HepG2 (cell line): ENCODE measurements around the gene IL1RL1. TPM values are rescaled to one million over a fixed set of nuclear protein-coding genes. Genes with fewer than 3 reads are reported as not detected.

Experiments
- ATAC-seq: fragments of 200-7000 bp; cut with Tn5 transposase; 3 replicates; pipeline ENCODE4 v1.9.1; 2020; ENCODE audit warnings: mild to moderate bottlenecking, moderate library complexity
- BruUV-seq: library from RNA; stranded (reverse); fragments of 400-500 nt; replicated peaks from 2 replicates; lab custom pipeline; 2021; lab: Mats Ljungman, UMichigan
- CTCF ChIA-PET: fragments of 300-600 bp; formaldehyde crosslinking; extraction: SDS; loops from one replicate; lab custom pipeline; 2021; ENCODE audit warnings: low total read pairs, inconsistent platforms, low intra/inter-chr PET ratio; lab: Yijun Ruan, JAX
- POLR2A ChIA-PET: fragments of 350-600 bp; sonication (Branson Sonifier 250); formaldehyde crosslinking; loops from one replicate; lab custom pipeline; 2020; ENCODE audit warnings: antibody characterized with exemption, inconsistent platforms; lab: Yijun Ruan, JAX
- DNase-seq: peaks from one replicate; pipeline ENCODE4 v3.0.0-alpha.2; 2015; ENCODE audit warnings: low spot score
- FAIRE-seq: peaks from 3 replicates; lab custom pipeline; 2011; peaks lifted over from hg19 to GRCh38; lab: Jason Lieb, UNC
- H2AFZ ChIP-seq: one replicate; pipeline ENCODE4 v1.6.1; 2011; ENCODE audit warnings: low read length, inconsistent platforms
- H3K27ac ChIP-seq: fragments of 300-600 bp; 3 replicates; pipeline ENCODE4 v1.8.0; 2011; ENCODE audit warnings: mixed run types, mild to moderate bottlenecking, mixed read lengths, low read length, inconsistent platforms; ENCODE audit not compliant: insufficient read depth; ENCODE audit errors: extremely low read length
- H3K27me3 ChIP-seq, 2 experiments: fragments of 200-600 bp in 1 of 2; 2 replicates in 1 of 2; 3 replicates in 1 of 2; pipeline versions ENCODE4 v1.6.0 to v1.8.0; 2011; ENCODE audit warnings: low read length in 2 of 2, mild to moderate bottlenecking in 2 of 2, moderate library complexity in 2 of 2, inconsistent platforms in 1 of 2; ENCODE audit not compliant: insufficient read depth in 2 of 2, control insufficient read depth in 1 of 2
- H3K36me3 ChIP-seq, 2 experiments: fragments of 200-600 bp in 1 of 2; replicated peaks in 1 of 2; 2 replicates in 1 of 2; 3 replicates in 1 of 2; pipeline versions ENCODE4 v1.5.1 to v1.8.0; 2011; ENCODE audit warnings: low read length in 2 of 2, inconsistent platforms in 1 of 2; ENCODE audit not compliant: insufficient read depth in 2 of 2, control insufficient read depth in 1 of 2
- H3K4me1 ChIP-seq: 2 replicates; pipeline ENCODE4 v1.5.1; 2012; ENCODE audit warnings: low read length, inconsistent platforms; ENCODE audit not compliant: insufficient read depth
- H3K4me2 ChIP-seq: 2 replicates; pipeline ENCODE4 v1.6.0; 2011; ENCODE audit warnings: low read depth, low read length, inconsistent platforms
- H3K4me3 ChIP-seq, 3 experiments: fragments of 200-600 bp in 1 of 3; sonication (generic), shearing (Covaris generic) in 1 of 3; replicated peaks in 1 of 3; 2 replicates each; pipeline ENCODE4 v1.5.1; 2011 to 2016; ENCODE audit warnings: low read length in 3 of 3, inconsistent platforms in 2 of 3, low read depth in 2 of 3, mild to moderate bottlenecking in 2 of 3, control low read depth in 1 of 3, mixed read lengths in 1 of 3; ENCODE audit not compliant: insufficient read depth in 1 of 3
- H3K79me2 ChIP-seq: one replicate; pipeline ENCODE4 v1.6.1; 2011; ENCODE audit warnings: low read length, inconsistent platforms; ENCODE audit not compliant: insufficient read depth
- H3K9ac ChIP-seq: 2 replicates; pipeline ENCODE4 v1.6.0; 2011; ENCODE audit warnings: mild to moderate bottlenecking, low read depth, low read length, inconsistent platforms; ENCODE audit not compliant: insufficient read depth
- H3K9me3 ChIP-seq: 2 replicates; pipeline ENCODE4 v1.5.1; 2012; ENCODE audit warnings: mild to moderate bottlenecking, low read length
- H4K20me1 ChIP-seq: 2 replicates; pipeline ENCODE4 v1.6.0; 2011; ENCODE audit warnings: inconsistent platforms, mild to moderate bottlenecking, low read length, moderate library complexity; ENCODE audit not compliant: insufficient read depth
- HDAC2 ChIP-seq: sonication (generic); formaldehyde crosslinking; IDR thresholded peaks from 2 replicates; pipeline ENCODE4 v1.4.0; 2020; ENCODE audit warnings: missing genetic modification reagents
- HNRNPL ChIP-seq: fragments of 200-400 bp; formaldehyde crosslinking; IDR thresholded peaks from 2 replicates; pipeline ENCODE4 v1.6.1; 2017; ENCODE audit warnings: mild to moderate bottlenecking, low read depth, low read length
- KLF9 ChIP-seq: IDR thresholded peaks from 2 replicates; pipeline ENCODE4 v1.6.1; 2016; ENCODE audit warnings: low read depth
- PREB ChIP-seq: sonication (generic); formaldehyde crosslinking; IDR thresholded peaks from 2 replicates; pipeline ENCODE4 v1.4.0; 2020; ENCODE audit warnings: missing genetic modification reagents
- SP4 ChIP-seq: sonication (generic); formaldehyde crosslinking; IDR thresholded peaks from 2 replicates; pipeline ENCODE4 v1.8.1; 2023; ENCODE audit warnings: mild to moderate bottlenecking, missing genetic modification reagents
- ZBTB1 ChIP-seq: sonication (generic); formaldehyde crosslinking; IDR thresholded peaks from 2 replicates; pipeline ENCODE4 v1.4.0; 2020; ENCODE audit warnings: missing genetic modification reagents, borderline replicate concordance
- ZBTB40 ChIP-seq, 2 experiments: fragments of 450-650 bp in 1 of 2; sonication (generic) in 1 of 2; formaldehyde crosslinking in 1 of 2; IDR thresholded peaks; 2 replicates each; pipeline versions ENCODE4 v1.6.1 to v1.8.0; 2016 to 2022; ENCODE audit warnings: antibody characterized with exemption in 1 of 2, mild to moderate bottlenecking in 1 of 2, missing genetic modification reagents in 1 of 2
- ZBTB8A ChIP-seq: sonication (generic); formaldehyde crosslinking; IDR thresholded peaks from 2 replicates; pipeline ENCODE4 v1.4.0; 2020; ENCODE audit warnings: mild to moderate bottlenecking, low read depth, missing genetic modification reagents, borderline replicate concordance
- ZNF468 ChIP-seq: sonication (generic); formaldehyde crosslinking; IDR thresholded peaks from 2 replicates; pipeline ENCODE4 v1.8.0; 2022; ENCODE audit warnings: mild to moderate bottlenecking, moderate library complexity, missing genetic modification reagents
- whole genome bisulfite sequencing: methylation state at CpG from one replicate; pipeline ENCODE4 v1.1.6; 2017; ENCODE audit warnings: low lambda C conversion rate; 5-methylcytosine and 5-hydroxymethylcytosine counted together
- in situ Hi-C: cut with HindIII; loops from 2 replicates; pipeline ENCODE4 v1.10.0; 2017; ENCODE audit warnings: low pct_unique_long_range_greater_than_20kb; ENCODE audit not compliant: extremely low pct_ligation_motif_present
- intact Hi-C: fragments of 100-400 bp; cut with micrococcal nuclease; formaldehyde crosslinking; loops from one replicate; pipeline ENCODE4 v1.10.0; 2022; ENCODE audit not compliant: unreplicated experiment
- polyA plus RNA-seq, 8 experiments: library from polyadenylated mRNA; depleted of rRNA in 3 of 8; stranded (reverse) in 7 of 8; unstranded in 1 of 8; fragments of >200 nt; fragmentation: Illumina TruSeq in 4 of 8; extraction: Trizol in 4 of 8; gene quantifications; 2 replicates each; pipeline versions ENCODE4 v1.2.1 to v1.2.3, GENCODE V29; 2011 to 2016; ENCODE audit warnings: low read depth in 4 of 8, missing spikeins in 1 of 8, mixed read lengths in 1 of 8; ENCODE audit not compliant: insufficient read depth in 1 of 8
- total RNA-seq, 5 experiments: library from RNA; depleted of rRNA; stranded (reverse); fragments of >200 nt; fragmentation: Illumina TruSeq; extraction: Trizol; gene quantifications; 2 replicates each; pipeline ENCODE4 v1.2.3, GENCODE V29; 2016; ENCODE audit warnings: low read depth in 1 of 5
- TF ChIP-seq, protein P1 (sequence below): sonication (generic); formaldehyde crosslinking; IDR thresholded peaks from 2 replicates; pipeline ENCODE4 v1.5.0; 2020; ENCODE audit warnings: missing genetic modification reagents
- TF ChIP-seq, protein P2 (sequence below): sonication (generic); formaldehyde crosslinking; IDR thresholded peaks from 2 replicates; pipeline ENCODE4 v1.4.0; 2020; ENCODE audit warnings: mild to moderate bottlenecking, missing genetic modification reagents, borderline replicate concordance

The IL1RL1 gene
- total and polyA plus RNA-seq, 2 of the 13 experiments (the other 11 are each of a cell fraction or from before 2014, with no cell fraction given) = 0.02 to 0.03 TPM

DNA sequence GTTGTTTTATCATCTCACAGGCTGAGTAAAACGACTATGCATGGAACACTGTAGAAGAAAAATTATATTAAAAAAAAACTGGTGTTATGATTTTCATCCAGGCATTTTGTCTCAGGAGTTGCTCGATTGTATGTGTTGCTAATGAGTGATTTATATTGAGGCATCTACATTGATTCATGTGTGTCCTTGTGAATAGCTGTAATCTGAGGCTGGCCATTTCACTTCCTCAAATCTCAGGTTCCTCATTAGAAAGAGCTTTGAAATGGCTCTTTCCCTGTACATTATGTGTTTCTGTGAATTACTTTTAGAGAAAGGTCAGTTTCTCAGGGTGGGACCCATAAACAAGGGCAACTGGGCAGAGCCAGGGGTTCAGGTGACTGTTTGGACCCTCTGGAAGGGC lies 46.6 kb downstream of the IL1RL1 start:
- no peak overlapping the region for H2AFZ ChIP-seq
- H3K4me1 ChIP-seq = peaks cover 10% of the 10 kb centered on the region
- no peak overlapping the region for H3K27ac ChIP-seq
- DNase-seq (no peak), ATAC-seq (no peak), FAIRE-seq (no peak)
- peaks cover 2 to 18% of the 10 kb centered on the region in 2 experiments; a peak in 4 of 5 replicates for H3K27me3 ChIP-seq
- 24% methylated on average over 2 of the region's 2 CpGs for WGBS
- H4K20me1 ChIP-seq = no peaks in the 10 kb centered on the region
- H3K79me2 ChIP-seq = no peaks in the 10 kb centered on the region
- CTCF ChIA-PET = no interaction called here
- H3K4me2 ChIP-seq = no peak overlapping the region
- no peak overlapping the region for H3K9ac ChIP-seq
- no TSS peak for BruUV-seq
- H3K36me3 ChIP-seq = no peaks in the 10 kb centered on the region
- POLR2A ChIA-PET = no interaction called here
- H3K4me3 ChIP-seq = no peak overlapping the region
- in situ Hi-C loops (loop anchor here (5.0 to 10.0 kb wide), 2 partner anchors 106 to 363 kb away; partner anchors contain the start of gene IL1R2), intact Hi-C loops (loop anchor here (5.0 to 10.0 kb wide), 3 partner anchors 331 to 473 kb away; no protein-coding TSS in a partner anchor)
- H3K9me3 ChIP-seq = no peaks in the 10 kb centered on the region
- TF ChIP-seq KLF9 (CRISPR knock-in tag) (no peak), SP4 (CRISPR knock-in tag) (no peak), ZBTB1 (CRISPR knock-in tag) (no peak), ZBTB8A (no peak), ZBTB40 (IDR thresholded peaks at IDR 0.05) (no peak), ZBTB40 (CRISPR knock-in tag; IDR thresholded peaks at IDR 0.05) (no peak), ZNF468 (no peak), HDAC2 (CRISPR knock-in tag) (no peak), PREB (no peak), HNRNPL (no peak)
- TF ChIP-seq, protein P1, sequence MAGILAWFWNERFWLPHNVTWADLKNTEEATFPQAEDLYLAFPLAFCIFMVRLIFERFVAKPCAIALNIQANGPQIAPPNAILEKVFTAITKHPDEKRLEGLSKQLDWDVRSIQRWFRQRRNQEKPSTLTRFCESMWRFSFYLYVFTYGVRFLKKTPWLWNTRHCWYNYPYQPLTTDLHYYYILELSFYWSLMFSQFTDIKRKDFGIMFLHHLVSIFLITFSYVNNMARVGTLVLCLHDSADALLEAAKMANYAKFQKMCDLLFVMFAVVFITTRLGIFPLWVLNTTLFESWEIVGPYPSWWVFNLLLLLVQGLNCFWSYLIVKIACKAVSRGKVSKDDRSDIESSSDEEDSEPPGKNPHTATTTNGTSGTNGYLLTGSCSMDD = no peak
- TF ChIP-seq, protein P2, sequence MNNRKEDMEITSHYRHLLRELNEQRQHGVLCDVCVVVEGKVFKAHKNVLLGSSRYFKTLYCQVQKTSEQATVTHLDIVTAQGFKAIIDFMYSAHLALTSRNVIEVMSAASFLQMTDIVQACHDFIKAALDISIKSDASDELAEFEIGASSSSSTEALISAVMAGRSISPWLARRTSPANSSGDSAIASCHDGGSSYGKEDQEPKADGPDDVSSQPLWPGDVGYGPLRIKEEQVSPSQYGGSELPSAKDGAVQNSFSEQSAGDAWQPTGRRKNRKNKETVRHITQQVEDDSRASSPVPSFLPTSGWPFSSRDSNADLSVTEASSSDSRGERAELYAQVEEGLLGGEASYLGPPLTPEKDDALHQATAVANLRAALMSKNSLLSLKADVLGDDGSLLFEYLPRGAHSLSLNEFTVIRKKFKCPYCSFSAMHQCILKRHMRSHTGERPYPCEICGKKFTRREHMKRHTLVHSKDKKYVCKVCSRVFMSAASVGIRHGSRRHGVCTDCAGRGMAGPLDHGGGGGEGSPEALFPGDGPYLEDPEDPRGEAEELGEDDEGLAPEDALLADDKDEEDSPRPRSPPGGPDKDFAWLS (CRISPR knock-in tag) = no peak
